HEK293 (cell line): ENCODE measurements around the gene USF3.

Source experiments
- ATF2 ChIP-seq: fragments of 450-650 bp; formaldehyde crosslinking; IDR thresholded peaks from 2 replicates; pipeline ENCODE4 v1.5.1; 2016; ENCODE audit warnings: missing biosample characterization, missing genetic modification characterization, low read depth
- ELK4 ChIP-seq: IDR thresholded peaks from 2 replicates; pipeline ENCODE4 v1.6.1; 2011; ENCODE audit warnings: mild to moderate bottlenecking, low read depth, low read length, borderline replicate concordance
- PRDM4 ChIP-seq: fragments of 450-650 bp; formaldehyde crosslinking; IDR thresholded peaks from 2 replicates; pipeline ENCODE4 v1.5.1; 2017; ENCODE audit warnings: missing biosample characterization, missing genetic modification characterization
- ZBTB6 ChIP-seq: fragments of 450-650 bp; formaldehyde crosslinking; IDR thresholded peaks from 2 replicates; pipeline ENCODE4 v1.5.1; 2017; ENCODE audit warnings: missing biosample characterization, missing genetic modification characterization
- ZNF157 ChIP-seq: fragments of 450-650 bp; formaldehyde crosslinking; IDR thresholded peaks from 2 replicates; pipeline ENCODE4 v1.5.1; 2016; ENCODE audit warnings: missing biosample characterization, missing genetic modification characterization
- ZNF302 ChIP-seq: fragments of 450-650 bp; formaldehyde crosslinking; IDR thresholded peaks from 2 replicates; pipeline ENCODE4 v1.5.1; 2016; ENCODE audit warnings: missing biosample characterization, missing genetic modification characterization, low read depth
- ZNF785 ChIP-seq: fragments of 450-650 bp; formaldehyde crosslinking; IDR thresholded peaks from 2 replicates; pipeline ENCODE4 v1.5.1; 2016; ENCODE audit warnings: missing biosample characterization, missing genetic modification characterization

- TF ChIP-seq ZNF785 (no peak), ZBTB6 (tag by site-specific recombination) (no peak), ATF2 (tag by site-specific recombination) (no peak), ZNF157 (tag by site-specific recombination) (no peak), ELK4 (no peak), PRDM4 (tag by site-specific recombination) (no peak), ZNF302 (no peak)
Observed at GRCh38 chr3:113741620-113742019, 45.2 kb upstream of the USF3 start.
